Smooth muscle cell of the brain vasculature (primary cell): ENCODE measurements around the gene CUL3.

Source experiments
- DNase-seq: peaks from one replicate; pipeline ENCODE4 v3.0.0-alpha.2; 2012; ENCODE audit warnings: low read depth, low spot score

The CUL3 gene

GRCh38 chr2:224426656-224427055 is 158.5 kb downstream of the CUL3 start:
- no peak for DNase-seq

- DNase-seq = no peak
These were observed 164.1 kb downstream of the CUL3 start for GRCh38 chr2:224421065-224421464.
